ENCODE data around the gene DNM1L.

DNA sequence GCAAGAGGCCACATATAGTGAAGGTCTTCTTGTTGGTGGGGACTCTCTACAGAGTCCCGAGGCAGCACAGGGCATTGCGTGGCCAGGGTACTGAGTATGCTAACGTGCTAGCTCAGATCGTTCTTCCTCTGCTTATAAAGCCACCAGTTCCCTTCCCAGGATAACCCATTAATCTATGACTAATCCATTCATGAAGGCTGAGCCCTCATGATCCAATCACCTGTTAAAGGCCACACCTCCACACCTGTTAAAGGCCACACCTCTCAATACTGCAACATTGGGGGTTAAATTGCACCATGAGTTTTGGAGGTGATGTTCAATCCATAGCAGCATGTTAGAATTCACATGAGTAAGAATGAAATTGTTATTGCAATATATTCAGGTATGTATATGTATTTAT lies 89.4 kb downstream of the DNM1L start:
- no peak for TF ChIP-seq EP300 (IDR thresholded peaks at IDR 0.05)
- no peak for TF ChIP-seq POLR2A (IDR thresholded peaks at IDR 0.05)
